HG03439 (cell line): ENCODE results near the gene COL13A1.

Experiments
- ATAC-seq: cut with Tn5 transposase; IDR thresholded peaks from one replicate; pipeline ENCODE4 v1.9.1; 2021; ENCODE audit warnings: mild to moderate bottlenecking, moderate library complexity; ENCODE audit not compliant: unreplicated experiment

The COL13A1 gene

GRCh38 chr10:70000262-70000661, 198.6 kb downstream of the COL13A1 start:
- no peak for ATAC-seq

DNA sequence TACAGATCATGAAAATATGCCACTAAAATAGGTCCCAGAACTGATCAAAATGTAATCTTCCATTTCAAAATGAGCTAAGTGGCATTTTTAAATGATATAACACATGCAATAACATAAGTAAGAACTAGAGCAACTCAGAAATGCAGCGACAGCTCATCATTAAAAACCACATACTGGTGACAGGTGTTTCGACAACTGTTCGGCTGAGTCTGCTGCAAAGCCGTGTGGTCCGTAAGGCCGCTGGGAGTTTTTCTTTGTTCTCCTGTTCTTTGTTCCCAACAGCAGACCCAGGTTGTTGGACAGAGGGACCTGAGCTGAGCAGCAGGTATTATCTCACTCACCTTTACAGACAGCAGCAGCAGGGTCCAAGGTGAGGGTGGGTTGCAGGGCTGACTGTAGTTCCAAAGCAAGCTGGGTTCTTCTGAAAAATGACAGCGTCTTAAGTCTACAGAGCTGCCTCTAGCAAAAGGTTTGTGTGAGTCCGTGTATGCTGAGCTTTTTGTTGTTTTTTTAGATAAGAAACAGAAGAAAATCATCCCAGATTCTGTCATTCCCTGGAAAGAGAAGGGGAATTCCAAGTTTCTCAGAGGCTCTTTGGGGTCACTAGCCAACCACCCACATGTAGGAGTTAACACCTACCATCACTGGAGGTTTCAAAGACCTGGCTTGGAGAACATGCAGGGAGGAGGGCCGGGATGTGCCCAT, 205.6 kb downstream of the COL13A1 start:
- ATAC-seq = no peak
